ENCODE measurements around the gene TAS2R50. TPM values are rescaled to one million over a fixed set of nuclear protein-coding genes. Genes with fewer than 3 reads are reported as not detected.

Gene TAS2R50
- total RNA-seq, 1 experiment from 2014 or later = 1.1 TPM

DNA sequence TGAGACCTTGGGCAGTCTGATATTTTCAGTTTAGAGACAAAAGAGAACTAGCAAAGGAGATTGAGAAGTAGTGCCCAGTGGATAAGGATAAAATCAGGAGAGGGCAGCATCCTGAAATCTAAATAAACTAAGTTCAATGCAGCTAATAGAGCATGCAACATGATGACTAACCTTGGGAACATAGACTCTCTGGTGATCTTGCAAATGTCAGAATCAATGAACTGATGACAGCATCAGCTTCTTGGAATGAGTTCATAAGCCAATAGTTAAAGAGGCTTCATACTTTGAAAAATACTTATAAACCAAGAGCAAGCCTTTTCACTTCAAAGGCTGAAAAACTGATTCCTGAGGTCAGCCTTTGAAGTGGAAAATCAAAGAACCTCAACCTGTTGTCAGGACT, 27.5 kb upstream of the TAS2R50 start:
- H3K4me1 Mint-ChIP-seq (ENCODE audit: insufficient read depth, unreplicated experiment) = no peaks in the 10 kb centered on the region
- no TSS peak for BruUV-seq (replicated peaks)
- no peak for DNase-seq (ENCODE audit: unreplicated experiment)
- no peak overlapping the region for H3K4me3 Mint-ChIP-seq (ENCODE audit: unreplicated experiment)
- H3K9me3 Mint-ChIP-seq (ENCODE audit: unreplicated experiment) = no peaks in the 10 kb centered on the region
- no peak for TF ChIP-seq CTCF (IDR thresholded peaks at IDR 0.05; ENCODE audit: unreplicated experiment)
- intact Hi-C loops (cut with micrococcal nuclease) = no loop called here
- peaks cover 19% of the 10 kb centered on the region for H3K36me3 Mint-ChIP-seq (ENCODE audit: insufficient read depth, unreplicated experiment)
- no peak overlapping the region for H3K27ac Mint-ChIP-seq (ENCODE audit: low read depth, unreplicated experiment)
- ChIA-PET POLR2A (interaction anchor here (0.7 kb wide), 1 partner anchor 111 kb away, joined by 3 read pairs; no protein-coding TSS in a partner anchor), CTCF (no interaction called here)
- H3K27me3 Mint-ChIP-seq (ENCODE audit: insufficient read depth, unreplicated experiment) = no peaks in the 10 kb centered on the region

DNA sequence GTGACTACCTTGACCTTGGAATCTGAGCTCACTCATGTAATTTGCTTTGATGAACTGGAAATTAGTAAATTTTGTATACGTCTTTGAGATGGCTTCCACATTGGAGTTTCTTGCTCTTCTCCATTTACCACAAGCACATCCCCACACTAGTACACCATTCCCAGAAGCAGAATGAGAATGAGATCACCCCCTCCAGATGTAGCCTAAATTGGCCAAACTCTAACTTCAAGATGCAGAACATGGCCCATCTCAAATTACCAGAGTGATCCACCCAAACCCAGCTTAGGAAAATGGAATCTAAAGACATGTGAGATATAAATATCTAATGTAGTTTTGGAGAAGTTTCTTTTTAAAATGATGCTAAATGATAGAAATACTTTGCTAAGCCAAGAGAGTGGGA, 20.9 kb upstream of the TAS2R50 start:
- Mint-ChIP-seq H3K9me3 (ENCODE audit: unreplicated experiment) (no peaks in the 10 kb centered on the region), H3K27ac (ENCODE audit: low read depth, unreplicated experiment) (no peak overlapping the region), H3K36me3 (ENCODE audit: insufficient read depth, unreplicated experiment) (peaks cover 5% of the 10 kb centered on the region), H3K27me3 (ENCODE audit: insufficient read depth, unreplicated experiment) (no peaks in the 10 kb centered on the region), H3K4me3 (ENCODE audit: unreplicated experiment) (no peak overlapping the region), H3K4me1 (ENCODE audit: insufficient read depth, unreplicated experiment) (no peaks in the 10 kb centered on the region)
- no TSS peak for BruUV-seq (replicated peaks)
- no peak for TF ChIP-seq CTCF (IDR thresholded peaks at IDR 0.05; ENCODE audit: unreplicated experiment)
- ChIA-PET CTCF (interaction anchor here (0.6 kb wide), 1 partner anchor 50 kb away, joined by 3 read pairs; no protein-coding TSS in a partner anchor), POLR2A (no interaction called here)
- intact Hi-C loops (cut with micrococcal nuclease) = no loop called here
- DNase-seq (ENCODE audit: unreplicated experiment) = no peak

- BruUV-seq (replicated peaks) = no TSS peak
- TF ChIP-seq CTCF (IDR thresholded peaks at IDR 0.05; ENCODE audit: unreplicated experiment) = no peak
- Mint-ChIP-seq H3K4me1 (ENCODE audit: insufficient read depth, unreplicated experiment) (no peaks in the 10 kb centered on the region), H3K27me3 (ENCODE audit: insufficient read depth, unreplicated experiment) (no peaks in the 10 kb centered on the region), H3K27ac (ENCODE audit: low read depth, unreplicated experiment) (no peak within 1 kb of the TSS), H3K36me3 (ENCODE audit: insufficient read depth, unreplicated experiment) (peaks cover 5% of the 10 kb centered on the region), H3K9me3 (ENCODE audit: unreplicated experiment) (peaks cover 8% of the 10 kb centered on the region), H3K4me3 (ENCODE audit: unreplicated experiment) (no peak within 1 kb of the TSS)
- DNase-seq (ENCODE audit: unreplicated experiment) = no peak
- POLR2A ChIA-PET = interaction anchor here (0.7 kb wide), 1 partner anchor 17 kb away, joined by 3 read pairs; no protein-coding TSS in a partner anchor
- intact Hi-C loops (cut with micrococcal nuclease) = no loop called here
- CTCF ChIA-PET = no interaction called here
These were observed 11.5 kb upstream of the TAS2R50 start, which contains the start of gene TAS2R20 for GRCh38 chr12:10998204-10998603. TAS2R20 (minus strand) TSS chr12:10998304; CDS start chr12:10997875, 429 bp downstream.

- Mint-ChIP-seq H3K4me3 (ENCODE audit: unreplicated experiment) (no peak overlapping the region), H3K27me3 (ENCODE audit: insufficient read depth, unreplicated experiment) (no peaks in the 10 kb centered on the region), H3K27ac (ENCODE audit: low read depth, unreplicated experiment) (no peak overlapping the region), H3K9me3 (ENCODE audit: unreplicated experiment) (peaks cover 7% of the 10 kb centered on the region), H3K4me1 (ENCODE audit: insufficient read depth, unreplicated experiment) (no peaks in the 10 kb centered on the region), H3K36me3 (ENCODE audit: insufficient read depth, unreplicated experiment) (peaks cover 11% of the 10 kb centered on the region)
- no TSS peak for BruUV-seq (replicated peaks)
- no peak for TF ChIP-seq CTCF (IDR thresholded peaks at IDR 0.05; ENCODE audit: unreplicated experiment)
- DNase-seq (ENCODE audit: unreplicated experiment) = no peak
- ChIA-PET POLR2A (no interaction called here), CTCF (no interaction called here)
- intact Hi-C loops (cut with micrococcal nuclease) = no loop called here
These were observed 7.6 kb upstream of the TAS2R50 start for GRCh38 chr12:10994307-10994706.
